ENCODE data around the gene GON7. TPM values are rescaled to one million over a fixed set of nuclear protein-coding genes. Genes with fewer than 3 reads are reported as not detected.

The GON7 gene
- total and polyA plus RNA-seq, 2 experiments from 2014 or later: 16.5 to 18.3 TPM

DNA sequence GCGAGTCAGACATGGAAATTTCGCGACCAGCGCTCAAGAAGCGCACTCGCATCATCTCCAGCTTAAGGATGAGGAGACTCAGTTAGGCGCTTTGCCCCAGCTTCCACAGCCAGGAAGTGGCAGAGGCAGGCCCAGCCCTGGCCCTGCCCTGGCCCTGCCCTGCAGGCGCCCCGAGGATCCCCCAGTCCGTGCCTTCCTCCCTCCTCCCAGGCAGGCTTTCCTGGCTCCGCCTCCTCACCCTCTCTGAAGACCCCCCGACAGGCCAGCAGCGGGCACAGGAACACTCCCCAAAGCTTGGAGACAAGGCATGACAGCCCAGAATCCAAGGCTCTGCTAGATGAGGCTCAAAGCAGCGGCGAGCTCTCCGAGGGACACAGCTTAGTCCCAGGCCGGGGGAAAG is 25.3 kb upstream of the GON7 start:
- peak overlapping the region; percentile 76 for H3K4me3 ChIP-seq
- in situ Hi-C loops (cut with MboI): loop anchor here (25.0 kb wide), 1 partner anchor 305 kb away; no protein-coding TSS in a partner anchor

GRCh38 chr14:93231129-93231979 is 24.5 kb upstream of the GON7 start:
- peak overlapping the region; percentile 94 for H3K4me2 ChIP-seq (ENCODE audit: unreplicated experiment)
- H2AFZ ChIP-seq: peak overlapping the region; percentile 93
- peaks cover 10% of the 10 kb centered on the region for H3K4me1 ChIP-seq (ENCODE audit: insufficient read depth)
- TF ChIP-seq EZH2phosphoT487 (IDR thresholded peaks at IDR 0.05; ENCODE audit: insufficient read depth, low read depth) (no peak), EZH2 (IDR thresholded peaks at IDR 0.05; ENCODE audit: insufficient read depth, poor library complexity, severe bottlenecking) (no peak)
- peak overlapping the region; percentile 52 for H3K27ac ChIP-seq
- peak overlapping the region; percentile 82 for H3K9ac ChIP-seq
- H3K36me3 ChIP-seq (ENCODE audit: low read depth): no peaks in the 10 kb centered on the region; the same call in 1 of the 2 replicates
- H3K9me2 ChIP-seq (ENCODE audit: insufficient read depth): no peaks in the 10 kb centered on the region
- WGBS, 2 experiments (ENCODE audit: low coverage in 1 of 2, low lambda C conversion rate in 2 of 2, missing lambda C conversion rate in 2 of 2): 18 to 19% methylated on average over 39 of the region's 39 CpGs
- in situ Hi-C loops (cut with MboI): loop anchor here (25.0 kb wide), 1 partner anchor 306 kb away; no protein-coding TSS in a partner anchor
- H3K27me3 ChIP-seq (replicated peaks; ENCODE audit: insufficient read depth): no peaks in the 10 kb centered on the region
- DNase-seq: peak; percentile 88
- peak overlapping the region; percentile 76 for H3K4me3 ChIP-seq
- no peaks in the 10 kb centered on the region for H4K20me1 ChIP-seq (ENCODE audit: insufficient read depth)
- H3F3A ChIP-seq (ENCODE audit: insufficient read depth): peaks cover 22% of the 10 kb centered on the region; the same call in 1 of the 2 replicates
- no peaks in the 10 kb centered on the region for H3K9me3 ChIP-seq (ENCODE audit: low read depth)
- no peaks in the 10 kb centered on the region for H3K79me2 ChIP-seq (ENCODE audit: insufficient read depth)

More for the DNA sequence above, 25.3 kb upstream of the GON7 start:
- 57 to 69% methylated on average over 16 to 17 of the region's 17 CpGs for WGBS, 2 experiments (ENCODE audit: low coverage in 1 of 2, low lambda C conversion rate in 2 of 2, missing lambda C conversion rate in 2 of 2)
- Histone ChIP-seq H3K9ac (peak overlapping the region; percentile 82), H2AFZ (peak overlapping the region; percentile 93), H3K27ac (peak overlapping the region; percentile 52), H3K9me3 (ENCODE audit: low read depth) (no peaks in the 10 kb centered on the region), H3K4me2 (ENCODE audit: unreplicated experiment) (peak overlapping the region; percentile 94), H3K79me2 (ENCODE audit: insufficient read depth) (no peaks in the 10 kb centered on the region), H3K9me2 (ENCODE audit: insufficient read depth) (no peaks in the 10 kb centered on the region), H3K36me3 (ENCODE audit: low read depth) (no peaks in the 10 kb centered on the region; the same call in 1 of the 2 replicates), H4K20me1 (ENCODE audit: insufficient read depth) (no peaks in the 10 kb centered on the region), H3F3A (ENCODE audit: insufficient read depth) (peaks cover 22% of the 10 kb centered on the region; the same call in 1 of the 2 replicates), H3K4me1 (ENCODE audit: insufficient read depth) (peaks cover 10% of the 10 kb centered on the region), H3K27me3 (replicated peaks; ENCODE audit: insufficient read depth) (no peaks in the 10 kb centered on the region)
- no peak for TF ChIP-seq EZH2phosphoT487 (IDR thresholded peaks at IDR 0.05; ENCODE audit: insufficient read depth, low read depth)
- TF ChIP-seq EZH2 (IDR thresholded peaks at IDR 0.05; ENCODE audit: insufficient read depth, poor library complexity, severe bottlenecking): no peak
- DNase-seq: no peak

GRCh38 chr14:93230539-93230938 is 23.7 kb upstream of the GON7 start:
- Histone ChIP-seq H3K79me2 (ENCODE audit: insufficient read depth) (no peaks in the 10 kb centered on the region), H3K4me1 (ENCODE audit: insufficient read depth) (peaks cover 10% of the 10 kb centered on the region), H4K20me1 (ENCODE audit: insufficient read depth) (no peaks in the 10 kb centered on the region), H3K9ac (no peak overlapping the region), H3K27ac (no peak overlapping the region), H3K4me2 (ENCODE audit: unreplicated experiment) (no peak overlapping the region), H3K9me3 (ENCODE audit: low read depth) (no peaks in the 10 kb centered on the region), H3K9me2 (ENCODE audit: insufficient read depth) (no peaks in the 10 kb centered on the region), H3F3A (ENCODE audit: insufficient read depth) (peaks cover 16% of the 10 kb centered on the region; the same call in 1 of the 2 replicates), H3K4me3 (no peak overlapping the region), H3K36me3 (ENCODE audit: low read depth) (no peaks in the 10 kb centered on the region; the same call in 1 of the 2 replicates), H3K27me3 (replicated peaks; ENCODE audit: insufficient read depth) (no peaks in the 10 kb centered on the region), H2AFZ (peak overlapping the region; percentile 93)
- in situ Hi-C loops (cut with MboI): loop anchor here (25.0 kb wide), 1 partner anchor 307 kb away; no protein-coding TSS in a partner anchor
- no peak for TF ChIP-seq EZH2phosphoT487 (IDR thresholded peaks at IDR 0.05; ENCODE audit: insufficient read depth, low read depth)
- TF ChIP-seq EZH2 (IDR thresholded peaks at IDR 0.05; ENCODE audit: insufficient read depth, poor library complexity, severe bottlenecking): no peak
- DNase-seq: no peak
- 91 to 93% methylated on average over 12 to 16 of the region's 16 CpGs for WGBS, 2 experiments (ENCODE audit: low coverage in 1 of 2, low lambda C conversion rate in 2 of 2, missing lambda C conversion rate in 2 of 2)

- Histone ChIP-seq H4K20me1 (ENCODE audit: insufficient read depth) (no peaks in the 10 kb centered on the region), H3K4me2 (ENCODE audit: unreplicated experiment) (no peak overlapping the region), H3K9ac (no peak overlapping the region), H3K27me3 (replicated peaks; ENCODE audit: insufficient read depth) (no peaks in the 10 kb centered on the region), H3K79me2 (ENCODE audit: insufficient read depth) (no peaks in the 10 kb centered on the region), H3K9me3 (ENCODE audit: low read depth) (no peaks in the 10 kb centered on the region), H3K9me2 (ENCODE audit: insufficient read depth) (no peaks in the 10 kb centered on the region), H2AFZ (no peak overlapping the region), H3K4me3 (no peak overlapping the region), H3K36me3 (ENCODE audit: low read depth) (no peaks in the 10 kb centered on the region; the same call in 1 of the 2 replicates), H3F3A (ENCODE audit: insufficient read depth) (no peaks in the 10 kb centered on the region), H3K4me1 (ENCODE audit: insufficient read depth) (no peaks in the 10 kb centered on the region), H3K27ac (no peak overlapping the region)
- no peak for TF ChIP-seq EZH2phosphoT487 (IDR thresholded peaks at IDR 0.05; ENCODE audit: insufficient read depth, low read depth)
- no peak for TF ChIP-seq EZH2 (IDR thresholded peaks at IDR 0.05; ENCODE audit: insufficient read depth, poor library complexity, severe bottlenecking)
- 90 to 94% methylated on average over 8 of the region's 8 CpGs for WGBS, 2 experiments (ENCODE audit: low coverage in 1 of 2, low lambda C conversion rate in 2 of 2, missing lambda C conversion rate in 2 of 2)
- DNase-seq: no peak
- in situ Hi-C loops (cut with MboI): loop anchor here (25.0 kb wide), 1 partner anchor 309 kb away; no protein-coding TSS in a partner anchor
Observed at GRCh38 chr14:93228550-93228949, 21.7 kb upstream of the GON7 start.

All from GM23248 (cell line).